Astrocyte of the cerebellum (primary cell): Measurements from ENCODE around the gene LTB4R2.

Experiments
- DNase-seq: peaks from one replicate; pipeline ENCODE4 v3.0.0-alpha.2; 2011; ENCODE audit warnings: low read depth
- H3K4me3 ChIP-seq: 2 replicates; pipeline ENCODE4 v1.5.1; 2011; ENCODE audit warnings: mild to moderate bottlenecking, low read depth, low read length, moderate library complexity
- in situ Hi-C: cut with HindIII; loops from 2 replicates; pipeline ENCODE4 v1.10.0; 2017; ENCODE audit warnings: low sequenced_read_pairs
- TF ChIP-seq, protein P1 (sequence below): IDR thresholded peaks from 2 replicates; pipeline ENCODE4 v1.5.1; 2012; ENCODE audit warnings: low read length, low read depth, moderate library complexity, mild to moderate bottlenecking; ENCODE audit errors: missing control alignments

LTB4R2 gene

DNA sequence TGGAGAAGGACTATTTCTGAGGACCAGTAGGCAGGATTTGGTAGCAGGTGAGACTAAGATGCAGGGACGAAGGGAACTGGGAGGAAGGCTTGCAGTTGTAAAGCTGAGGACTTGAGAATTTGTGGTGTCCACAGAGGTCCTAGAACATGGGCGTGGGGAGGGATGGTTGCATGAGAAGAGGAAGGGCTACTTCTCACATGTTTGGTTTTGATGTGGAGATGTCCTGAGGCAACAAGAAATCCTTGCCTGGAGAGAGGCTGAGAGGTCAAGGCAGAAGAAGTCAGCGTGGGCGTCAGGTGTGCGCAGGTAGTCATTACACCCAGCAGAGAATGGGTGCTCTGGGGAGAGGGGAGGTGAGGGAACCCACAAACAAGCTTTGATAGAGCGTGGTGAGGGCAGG, 32.9 kb upstream of the LTB4R2 start:
- no peak for DNase-seq
- TF ChIP-seq, protein P1, sequence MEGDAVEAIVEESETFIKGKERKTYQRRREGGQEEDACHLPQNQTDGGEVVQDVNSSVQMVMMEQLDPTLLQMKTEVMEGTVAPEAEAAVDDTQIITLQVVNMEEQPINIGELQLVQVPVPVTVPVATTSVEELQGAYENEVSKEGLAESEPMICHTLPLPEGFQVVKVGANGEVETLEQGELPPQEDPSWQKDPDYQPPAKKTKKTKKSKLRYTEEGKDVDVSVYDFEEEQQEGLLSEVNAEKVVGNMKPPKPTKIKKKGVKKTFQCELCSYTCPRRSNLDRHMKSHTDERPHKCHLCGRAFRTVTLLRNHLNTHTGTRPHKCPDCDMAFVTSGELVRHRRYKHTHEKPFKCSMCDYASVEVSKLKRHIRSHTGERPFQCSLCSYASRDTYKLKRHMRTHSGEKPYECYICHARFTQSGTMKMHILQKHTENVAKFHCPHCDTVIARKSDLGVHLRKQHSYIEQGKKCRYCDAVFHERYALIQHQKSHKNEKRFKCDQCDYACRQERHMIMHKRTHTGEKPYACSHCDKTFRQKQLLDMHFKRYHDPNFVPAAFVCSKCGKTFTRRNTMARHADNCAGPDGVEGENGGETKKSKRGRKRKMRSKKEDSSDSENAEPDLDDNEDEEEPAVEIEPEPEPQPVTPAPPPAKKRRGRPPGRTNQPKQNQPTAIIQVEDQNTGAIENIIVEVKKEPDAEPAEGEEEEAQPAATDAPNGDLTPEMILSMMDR = no peak
- in situ Hi-C loops = no loop called here
- H3K4me3 ChIP-seq = no peak overlapping the region

DNA sequence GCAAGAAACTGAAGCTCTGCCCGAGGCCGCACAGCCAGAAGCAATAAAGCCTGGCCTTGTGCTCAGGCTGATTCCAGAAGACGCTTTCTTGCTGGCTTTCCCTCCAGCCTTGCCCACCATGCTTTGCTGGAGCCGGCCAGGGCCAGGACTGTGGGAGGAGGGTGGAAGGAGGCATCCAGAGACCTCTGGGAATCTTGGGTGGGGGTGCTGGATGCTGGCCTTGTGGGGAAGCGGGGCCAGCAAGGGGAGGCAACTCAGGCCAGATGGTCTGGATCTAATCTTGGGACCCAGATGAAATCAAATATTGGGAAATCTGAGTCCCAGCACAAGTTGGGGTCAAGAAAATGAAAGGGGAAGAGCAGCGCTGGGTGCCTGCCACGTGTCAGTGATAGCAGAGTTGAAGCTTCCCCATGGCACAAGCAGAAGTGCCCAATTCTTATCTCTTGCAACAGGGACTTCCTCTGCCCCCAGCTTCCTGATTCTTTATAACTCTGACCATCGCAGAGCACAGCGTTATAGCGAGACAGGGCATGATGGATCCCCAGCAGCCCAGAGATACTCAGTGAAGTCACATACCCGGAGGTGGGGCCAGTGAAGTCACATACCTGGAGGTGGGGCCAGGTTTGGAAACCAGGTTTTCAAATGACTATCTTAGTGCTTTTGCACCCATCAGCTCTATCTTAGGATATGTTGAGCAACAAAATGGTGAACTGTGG, 32.2 kb upstream of the LTB4R2 start:
- no peak for DNase-seq
- in situ Hi-C loops = no loop called here
- H3K4me3 ChIP-seq = no peak overlapping the region
- TF ChIP-seq, protein P1 = no peak

DNA sequence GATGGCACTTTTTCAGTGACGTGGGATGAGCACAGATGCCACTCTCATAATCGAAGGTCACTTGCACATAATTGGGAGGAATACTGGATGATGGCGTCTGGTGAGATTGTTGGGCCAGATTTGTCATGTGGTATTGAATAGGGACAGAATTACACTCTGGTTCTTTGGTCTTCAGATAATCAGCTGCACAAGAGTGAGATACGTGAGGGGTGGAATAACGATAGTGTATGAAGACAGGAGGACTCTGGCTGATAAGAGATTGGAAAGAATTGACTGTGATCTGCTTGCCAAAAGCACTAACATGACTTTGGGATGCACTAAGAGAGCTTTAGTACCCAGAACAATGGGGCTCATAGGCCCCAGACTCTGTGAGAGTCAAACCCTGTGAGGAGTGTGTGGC, 31.5 kb upstream of the LTB4R2 start:
- H3K4me3 ChIP-seq = no peak overlapping the region
- in situ Hi-C loops = no loop called here
- no peak for DNase-seq
- TF ChIP-seq, protein P1 = no peak

DNA sequence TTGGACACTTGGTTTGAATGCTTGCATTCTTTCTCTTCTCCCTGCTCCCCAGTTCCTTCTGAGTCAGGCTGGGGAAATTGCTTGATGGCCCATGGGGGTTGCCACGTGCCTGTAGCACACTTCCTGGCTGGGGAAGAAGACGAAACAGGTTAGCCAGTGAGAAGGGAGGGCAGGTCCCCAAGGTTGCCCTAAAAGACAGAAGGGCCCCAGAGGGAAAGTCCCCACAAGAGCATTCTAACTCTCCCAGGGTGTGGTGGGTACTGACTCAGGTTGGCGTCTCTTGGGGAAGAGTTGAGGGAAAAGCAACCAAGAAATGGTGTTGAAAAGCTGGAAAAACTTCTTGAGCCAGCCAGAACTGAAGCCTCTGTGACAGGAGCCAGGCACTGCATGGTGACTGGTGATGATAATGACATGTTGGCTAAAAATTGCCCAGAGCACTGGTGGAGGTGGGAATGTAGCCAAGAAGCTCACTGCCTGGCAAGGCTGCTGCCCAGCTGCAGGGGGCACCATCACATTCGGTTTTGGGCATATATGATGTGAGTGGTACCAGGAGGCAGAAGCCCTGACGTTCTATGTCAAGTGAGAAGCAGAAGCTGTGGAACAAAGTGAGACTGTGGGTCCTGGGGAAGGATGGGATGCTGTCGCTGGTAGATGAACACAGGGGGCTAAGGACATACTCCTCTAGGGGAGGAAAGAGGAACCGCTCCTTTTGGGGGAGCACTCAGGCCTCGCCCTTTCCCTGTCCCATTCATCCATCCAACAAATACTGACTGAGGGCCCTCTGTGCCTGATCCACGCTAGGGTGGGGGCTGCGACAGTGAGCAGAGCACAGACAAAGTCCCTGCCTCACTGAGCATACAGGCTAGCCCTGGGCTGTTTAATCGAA, 30.4 kb upstream of the LTB4R2 start:
- TF ChIP-seq, protein P1 = no peak
- no peak overlapping the region for H3K4me3 ChIP-seq
- in situ Hi-C loops = no loop called here
- DNase-seq = no peak

DNA sequence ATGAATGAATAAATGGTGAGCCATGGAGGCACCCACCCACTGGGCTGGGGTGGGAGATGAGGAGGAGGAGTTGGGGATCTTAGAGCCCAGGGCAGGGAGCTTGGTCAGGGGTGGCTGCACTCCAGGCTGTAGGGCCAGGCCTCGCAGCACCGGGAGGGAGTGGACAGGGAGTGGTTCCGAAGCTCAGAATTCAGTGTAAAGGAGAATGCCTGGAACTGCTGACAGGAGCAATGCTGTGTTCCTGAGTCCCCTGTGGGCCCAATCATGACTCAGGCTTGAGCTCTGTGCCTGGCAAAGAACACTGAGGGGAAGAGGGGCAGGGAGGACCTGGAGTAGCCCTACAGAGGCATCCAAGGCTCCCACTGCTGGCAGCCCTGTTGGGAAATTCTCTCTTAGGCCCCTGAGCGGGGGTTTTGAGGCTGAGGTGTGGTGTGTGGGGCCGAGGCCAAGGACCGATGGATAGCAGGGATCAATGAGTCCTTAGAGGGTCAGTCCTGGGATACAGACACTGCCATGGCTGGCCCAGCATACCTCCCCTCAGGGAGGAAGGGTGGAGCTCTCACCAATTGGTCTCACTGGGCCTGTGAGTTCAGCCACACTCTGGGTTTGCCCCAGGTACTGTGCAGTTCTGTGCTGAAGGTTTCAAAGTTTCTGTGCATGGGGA, 29.0 kb upstream of the LTB4R2 start:
- no peak overlapping the region for H3K4me3 ChIP-seq
- in situ Hi-C loops = no loop called here
- DNase-seq = no peak
- TF ChIP-seq, protein P1 = no peak

DNA sequence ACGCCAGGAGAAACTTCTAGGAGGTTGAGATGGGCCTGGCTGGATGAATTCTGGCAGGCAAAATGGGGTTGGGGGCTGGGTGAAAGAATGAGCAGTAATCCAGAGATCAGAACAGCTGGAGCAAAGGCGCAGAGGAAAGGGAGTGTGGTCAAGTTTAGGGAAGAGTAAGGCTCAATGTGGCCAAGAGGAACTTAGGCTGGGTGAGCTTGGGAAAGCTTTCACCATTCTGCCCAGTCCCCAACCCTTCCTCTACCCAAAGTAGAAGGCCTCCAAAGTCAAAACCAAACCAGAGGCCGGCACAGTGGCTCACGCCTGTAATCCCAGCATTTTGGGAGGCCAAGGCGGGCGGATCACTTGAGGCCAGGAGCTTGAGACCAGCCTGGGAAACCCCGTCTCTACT, 28.3 kb upstream of the LTB4R2 start:
- TF ChIP-seq, protein P1 = no peak
- no peak for DNase-seq
- H3K4me3 ChIP-seq = no peak overlapping the region
- in situ Hi-C loops = no loop called here
